HFF-Myc (cell line): ENCODE results near the gene ADRM1.

Experiments used
- DNase-seq: peaks from one replicate; pipeline ENCODE4 v3.0.0-alpha.2; 2011; ENCODE audit warnings: low read depth; ENCODE audit errors: extremely low read depth
- H3K4me3 ChIP-seq: replicated peaks from 2 replicates; pipeline ENCODE4 v1.5.1; 2011; ENCODE audit warnings: low read depth, mild to moderate bottlenecking, control low read depth, low read length
- CTCF ChIP-seq: IDR thresholded peaks from 2 replicates; pipeline ENCODE4 v1.5.1; 2012; ENCODE audit warnings: mild to moderate bottlenecking, low read depth, low read length, control low read depth; ENCODE audit errors: missing control alignments

Gene ADRM1

GRCh38 chr20:62311150-62311549, 8.4 kb downstream of the ADRM1 start:
- no peak for TF ChIP-seq CTCF
- no peak for DNase-seq
- no peak overlapping the region for H3K4me3 ChIP-seq

- H3K4me3 ChIP-seq, result no peak overlapping the region
- no peak for DNase-seq
- TF ChIP-seq CTCF, result no peak
These were observed 9.2 kb downstream of the ADRM1 start for GRCh38 chr20:62311832-62312661.

GRCh38 chr20:62312662-62312977, 9.8 kb downstream of the ADRM1 start:
- TF ChIP-seq CTCF, result no peak

GRCh38 chr20:62313021-62313420, 10.2 kb downstream of the ADRM1 start:
- H3K4me3 ChIP-seq, result no peak overlapping the region
- DNase-seq, result no peak
- no peak for TF ChIP-seq CTCF

More at GRCh38 chr20:62312662-62312977, 9.8 kb downstream of the ADRM1 start:
- no peak for DNase-seq
- H3K4me3 ChIP-seq, result no peak overlapping the region

- no peak for TF ChIP-seq CTCF
These were observed 10.9 kb downstream of the ADRM1 start for GRCh38 chr20:62313460-62314338.

GRCh38 chr20:62314339-62314638, 11.5 kb downstream of the ADRM1 start:
- TF ChIP-seq CTCF, result no peak
- DNase-seq, result no peak
- no peak overlapping the region for H3K4me3 ChIP-seq

More at GRCh38 chr20:62313460-62314338, 10.9 kb downstream of the ADRM1 start:
- DNase-seq, result no peak
- no peak overlapping the region for H3K4me3 ChIP-seq
